ENCODE data around the gene UMODL1. TPM values are rescaled to one million over a fixed set of nuclear protein-coding genes. Genes with fewer than 3 reads are reported as not detected.

The UMODL1 gene
- total and polyA plus RNA-seq, 3 donors from 2014 or later, result 1.7 to 7.8 (median 6.8) TPM

DNA sequence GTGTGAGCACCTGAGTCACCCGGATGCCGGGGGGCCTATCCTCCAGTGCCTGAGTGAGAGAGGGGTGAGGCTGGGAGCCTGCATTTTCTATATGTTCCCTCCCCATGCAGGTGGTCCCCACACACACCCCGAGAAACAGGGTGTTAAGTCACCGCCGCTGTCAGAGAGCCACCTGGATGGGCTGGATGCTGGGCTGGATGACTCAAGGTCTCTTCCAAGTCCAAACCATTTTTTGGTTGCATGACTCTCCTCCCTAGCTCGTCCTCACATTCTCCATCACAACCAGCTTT lies 2.9 kb upstream of the UMODL1 start:
- intact Hi-C loops (cut with DNase I; ENCODE audit: low total_unique reads), result no loop called here
- WGBS, 2 donors, result 88 to 95% methylated on average over 6 of the region's 6 CpGs
- Histone ChIP-seq H3K4me1 (no peaks in the 10 kb centered on the region), H3K36me3 (ENCODE audit: low read depth, missing control alignments) (no peaks in the 10 kb centered on the region), H3K9me3 (no peaks in the 10 kb centered on the region), H3K27ac (no peak overlapping the region), H3K4me3 (no peak overlapping the region), H3K27me3 (no peaks in the 10 kb centered on the region)
- TF ChIP-seq, protein P1, sequence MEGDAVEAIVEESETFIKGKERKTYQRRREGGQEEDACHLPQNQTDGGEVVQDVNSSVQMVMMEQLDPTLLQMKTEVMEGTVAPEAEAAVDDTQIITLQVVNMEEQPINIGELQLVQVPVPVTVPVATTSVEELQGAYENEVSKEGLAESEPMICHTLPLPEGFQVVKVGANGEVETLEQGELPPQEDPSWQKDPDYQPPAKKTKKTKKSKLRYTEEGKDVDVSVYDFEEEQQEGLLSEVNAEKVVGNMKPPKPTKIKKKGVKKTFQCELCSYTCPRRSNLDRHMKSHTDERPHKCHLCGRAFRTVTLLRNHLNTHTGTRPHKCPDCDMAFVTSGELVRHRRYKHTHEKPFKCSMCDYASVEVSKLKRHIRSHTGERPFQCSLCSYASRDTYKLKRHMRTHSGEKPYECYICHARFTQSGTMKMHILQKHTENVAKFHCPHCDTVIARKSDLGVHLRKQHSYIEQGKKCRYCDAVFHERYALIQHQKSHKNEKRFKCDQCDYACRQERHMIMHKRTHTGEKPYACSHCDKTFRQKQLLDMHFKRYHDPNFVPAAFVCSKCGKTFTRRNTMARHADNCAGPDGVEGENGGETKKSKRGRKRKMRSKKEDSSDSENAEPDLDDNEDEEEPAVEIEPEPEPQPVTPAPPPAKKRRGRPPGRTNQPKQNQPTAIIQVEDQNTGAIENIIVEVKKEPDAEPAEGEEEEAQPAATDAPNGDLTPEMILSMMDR (IDR thresholded peaks at IDR 0.05), result no peak
- no peak for TF ChIP-seq POLR2A (IDR thresholded peaks at IDR 0.05)
- no peak for DNase-seq

DNA sequence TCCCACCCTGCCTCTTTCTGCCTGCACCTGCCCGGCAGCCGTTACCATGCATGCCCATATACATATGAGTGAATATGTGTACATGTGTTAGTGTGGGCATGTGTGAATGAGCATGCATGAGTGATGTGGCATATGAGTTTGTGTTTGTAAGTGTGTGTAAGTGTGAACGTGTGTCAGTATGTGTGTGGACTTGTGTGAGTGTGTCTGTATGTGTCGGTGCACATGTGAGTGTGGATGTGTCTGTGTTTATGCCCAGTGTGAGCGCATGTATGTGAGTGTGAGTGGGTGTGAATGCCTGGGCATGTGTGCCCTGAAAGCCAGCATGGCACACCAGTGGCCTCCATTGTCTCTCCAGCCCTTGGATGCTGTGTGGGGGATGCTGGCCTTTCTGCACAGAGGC lies 2.5 kb upstream of the UMODL1 start:
- DNase-seq, result no peak
- no peaks in the 10 kb centered on the region for H3K27me3 ChIP-seq
- TF ChIP-seq, protein P1 (IDR thresholded peaks at IDR 0.05), result no peak
- no peak for TF ChIP-seq POLR2A (IDR thresholded peaks at IDR 0.05)
- no peaks in the 10 kb centered on the region for H3K9me3 ChIP-seq
- no peaks in the 10 kb centered on the region for H3K4me1 ChIP-seq
- WGBS, 2 donors, result 84 to 89% methylated on average over 5 of the region's 5 CpGs
- H3K27ac ChIP-seq, result no peak overlapping the region
- no peak overlapping the region for H3K4me3 ChIP-seq
- intact Hi-C loops (cut with DNase I; ENCODE audit: low total_unique reads), result no loop called here
- H3K36me3 ChIP-seq (ENCODE audit: low read depth, missing control alignments), result no peaks in the 10 kb centered on the region

DNA sequence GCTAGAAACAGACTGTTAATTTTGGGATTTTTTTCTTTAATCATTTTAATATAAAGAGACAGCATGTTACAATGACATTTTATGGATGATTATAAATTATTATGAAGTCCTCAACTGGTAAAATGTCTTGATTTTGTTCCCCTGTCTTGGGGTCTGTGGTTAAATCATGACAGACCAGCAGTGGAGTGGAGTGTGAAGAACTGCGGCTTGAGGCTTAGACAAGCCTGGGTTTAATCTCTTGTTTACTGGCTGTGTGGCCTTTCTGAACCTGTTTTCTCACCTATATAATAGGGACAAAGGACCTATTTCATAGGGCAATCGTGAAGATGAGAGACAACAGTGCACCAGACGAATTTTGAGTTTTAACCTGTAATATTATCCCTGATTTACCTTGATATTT lies 1.8 kb upstream of the UMODL1 start:
- H3K4me1 ChIP-seq, result no peaks in the 10 kb centered on the region
- H3K27ac ChIP-seq, result no peak overlapping the region
- TF ChIP-seq POLR2A (IDR thresholded peaks at IDR 0.05), result no peak
- TF ChIP-seq, protein P1 (IDR thresholded peaks at IDR 0.05), result no peak
- H3K4me3 ChIP-seq, result no peak overlapping the region
- intact Hi-C loops (cut with DNase I; ENCODE audit: low total_unique reads), result no loop called here
- H3K9me3 ChIP-seq, result no peaks in the 10 kb centered on the region
- no peak for DNase-seq
- H3K36me3 ChIP-seq (ENCODE audit: low read depth, missing control alignments), result no peaks in the 10 kb centered on the region
- H3K27me3 ChIP-seq, result no peaks in the 10 kb centered on the region
- WGBS, 2 donors, result 82 to 87% methylated on average over 3 of the region's 3 CpGs

DNA sequence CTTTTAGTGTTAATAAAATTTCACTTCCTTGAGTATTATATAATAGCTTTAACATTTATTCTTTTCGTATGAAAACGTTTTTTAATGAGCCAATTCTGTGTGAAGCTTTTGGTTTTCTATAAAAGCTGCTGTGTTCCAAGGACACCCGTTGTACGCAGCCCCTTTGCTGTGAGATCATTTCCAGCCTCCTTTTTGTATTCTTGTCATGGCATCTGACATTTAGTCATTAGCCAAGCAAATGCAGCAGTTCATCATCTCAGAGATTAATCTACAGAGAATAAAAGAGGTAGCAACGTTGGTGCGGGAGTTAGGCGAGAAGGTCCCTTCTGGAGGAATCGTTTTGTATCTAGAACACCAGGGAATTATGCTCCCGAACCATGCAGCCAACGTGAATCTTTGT lies 1.3 kb upstream of the UMODL1 start:
- no peak overlapping the region for H3K4me3 ChIP-seq
- no peaks in the 10 kb centered on the region for H3K36me3 ChIP-seq (ENCODE audit: low read depth, missing control alignments)
- DNase-seq, result no peak
- 34 to 35% methylated on average over 10 of the region's 10 CpGs for WGBS, 2 donors
- intact Hi-C loops (cut with DNase I; ENCODE audit: low total_unique reads), result no loop called here
- H3K4me1 ChIP-seq, result no peaks in the 10 kb centered on the region
- no peaks in the 10 kb centered on the region for H3K27me3 ChIP-seq
- TF ChIP-seq POLR2A (IDR thresholded peaks at IDR 0.05), result no peak
- TF ChIP-seq, protein P1 (IDR thresholded peaks at IDR 0.05), result no peak
- no peaks in the 10 kb centered on the region for H3K9me3 ChIP-seq
- no peak overlapping the region for H3K27ac ChIP-seq

DNA sequence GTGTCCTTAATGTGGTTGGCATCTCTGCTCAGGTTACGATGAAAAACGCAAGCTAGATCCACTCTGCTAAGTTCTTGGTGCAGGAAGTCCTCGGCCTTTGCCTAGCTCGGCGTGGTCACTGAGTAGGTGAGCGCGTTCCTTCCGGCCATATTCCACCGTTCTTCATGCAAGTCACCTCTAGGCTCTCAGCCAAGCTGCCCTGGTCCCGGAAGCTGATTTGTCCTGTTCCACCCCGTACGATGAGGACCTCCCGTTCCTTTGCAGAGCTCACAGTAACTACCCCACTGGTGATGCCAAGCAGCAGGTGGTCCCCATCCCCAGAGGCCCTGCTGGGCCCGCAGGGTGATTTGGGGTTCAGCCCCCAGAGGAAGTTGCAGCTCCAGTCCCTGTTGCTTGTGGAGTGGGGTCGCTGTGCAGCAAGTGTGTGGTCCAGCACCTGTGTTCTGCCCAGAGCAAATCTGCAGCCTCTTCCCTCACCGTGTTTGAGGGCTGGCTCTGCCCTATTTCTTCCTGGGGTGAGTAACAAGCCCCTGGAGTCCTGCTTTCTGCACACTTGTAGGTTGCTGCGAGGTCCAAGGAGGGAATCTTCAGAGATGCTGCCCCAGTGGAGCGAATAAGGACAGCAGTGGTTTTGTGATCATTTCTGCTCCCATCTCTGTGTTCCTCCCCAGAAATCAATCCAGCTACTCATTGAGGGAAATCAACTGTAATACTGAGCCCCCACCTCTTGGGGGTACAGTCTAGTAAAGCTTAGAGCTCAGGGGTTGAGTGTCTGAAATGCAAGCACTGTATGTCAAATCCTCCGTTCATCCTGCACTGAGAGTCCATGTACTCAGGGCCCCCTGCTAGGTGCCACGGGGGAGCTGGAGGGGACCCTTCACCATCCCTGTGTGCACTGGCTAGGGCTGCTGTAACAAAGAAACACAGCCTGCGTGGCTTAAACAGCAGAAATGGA lies 2.3 kb downstream of the UMODL1 start:
- Histone ChIP-seq H3K27me3 (no peaks in the 10 kb centered on the region), H3K36me3 (ENCODE audit: low read depth, missing control alignments) (no peaks in the 10 kb centered on the region), H3K4me3 (no peak overlapping the region), H3K9me3 (no peaks in the 10 kb centered on the region), H3K4me1 (no peaks in the 10 kb centered on the region), H3K27ac (no peak overlapping the region)
- 77 to 84% methylated on average over 19 to 21 of the region's 21 CpGs for WGBS, 2 donors
- intact Hi-C loops (cut with DNase I; ENCODE audit: low total_unique reads), result no loop called here
- no peak for DNase-seq
- TF ChIP-seq, protein P1 (IDR thresholded peaks at IDR 0.05), result no peak
- no peak for TF ChIP-seq POLR2A (IDR thresholded peaks at IDR 0.05)

All from testis (tissue), 3 donors.